Rectal smooth muscle tissue (tissue), 1 donor: Measurements from ENCODE around the gene CASP3.
"Not testable (repeated sequence)": the region's sequence is repeated elsewhere in the genome, so short reads cannot be mapped to it uniquely, and the experiment has no call there.

ENCODE experiments used
- H3K27ac ChIP-seq: one replicate; pipeline ENCODE4 v1.7.0; 2013; ENCODE audit warnings: low read depth, low read length, inconsistent platforms
- H3K27me3 ChIP-seq: one replicate; pipeline ENCODE4 v1.7.0; 2013; ENCODE audit warnings: low read length; ENCODE audit not compliant: control insufficient read depth, insufficient read depth
- H3K36me3 ChIP-seq: one replicate; pipeline ENCODE4 v1.7.0; 2013; ENCODE audit warnings: low read length; ENCODE audit not compliant: control insufficient read depth, insufficient read depth
- H3K4me1 ChIP-seq: one replicate; pipeline ENCODE4 v1.7.0; 2013; ENCODE audit warnings: low read length; ENCODE audit not compliant: control insufficient read depth, insufficient read depth
- H3K4me3 ChIP-seq: one replicate; pipeline ENCODE4 v1.7.0; 2013; ENCODE audit warnings: low read length
- H3K9ac ChIP-seq: one replicate; pipeline ENCODE4 v1.7.0; 2013; ENCODE audit warnings: low read length

The CASP3 gene

GRCh38 chr4:184644553-184645307, 4.5 kb downstream of the CASP3 start:
- Histone ChIP-seq H3K36me3 (peaks cover 7% of the 10 kb centered on the region), H3K27me3 (no peaks in the 10 kb centered on the region), H3K9ac (no peak overlapping the region), H3K4me1 (peaks cover 14% of the 10 kb centered on the region), H3K27ac (no peak overlapping the region), H3K4me3 (no peak overlapping the region)

- Histone ChIP-seq H3K4me3 (no peak overlapping the region), H3K4me1 (peaks cover 14% of the 10 kb centered on the region), H3K27me3 (no peaks in the 10 kb centered on the region), H3K9ac (no peak overlapping the region), H3K36me3 (peaks cover 7% of the 10 kb centered on the region), H3K27ac (no peak overlapping the region)
These were observed 5.5 kb downstream of the CASP3 start for GRCh38 chr4:184643731-184644130.

- H3K9ac ChIP-seq, result no peak overlapping the region
- no peaks in the 10 kb centered on the region for H3K27me3 ChIP-seq
- no peak overlapping the region for H3K27ac ChIP-seq
- peaks cover 16% of the 10 kb centered on the region for H3K36me3 ChIP-seq
- no peak overlapping the region for H3K4me3 ChIP-seq
- H3K4me1 ChIP-seq, result peaks cover 4% of the 10 kb centered on the region
These were observed 7.8 kb downstream of the CASP3 start for GRCh38 chr4:184641451-184641850.

- no peak overlapping the region for H3K9ac ChIP-seq
- no peak overlapping the region for H3K4me3 ChIP-seq
- H3K4me1 ChIP-seq, result peaks cover 4% of the 10 kb centered on the region
- peaks cover 20% of the 10 kb centered on the region for H3K36me3 ChIP-seq
- H3K27ac ChIP-seq, result no peak overlapping the region
- no peaks in the 10 kb centered on the region for H3K27me3 ChIP-seq
These were observed 8.2 kb downstream of the CASP3 start for GRCh38 chr4:184641022-184641421.

GRCh38 chr4:184636897-184637296, 12.3 kb downstream of the CASP3 start:
- H3K4me1 ChIP-seq, result peaks cover 2% of the 10 kb centered on the region
- H3K36me3 ChIP-seq, result peaks cover 18% of the 10 kb centered on the region
- H3K27ac ChIP-seq, result no peak overlapping the region
- H3K9ac ChIP-seq, result no peak overlapping the region
- no peak overlapping the region for H3K4me3 ChIP-seq
- no peaks in the 10 kb centered on the region for H3K27me3 ChIP-seq

- no peaks in the 10 kb centered on the region for H3K27me3 ChIP-seq
- no peak overlapping the region for H3K9ac ChIP-seq
- H3K36me3 ChIP-seq, result peaks cover 18% of the 10 kb centered on the region
- peaks cover 2% of the 10 kb centered on the region for H3K4me1 ChIP-seq
- H3K27ac ChIP-seq, result no peak overlapping the region
- H3K4me3 ChIP-seq, result no peak overlapping the region
These were observed 13.1 kb downstream of the CASP3 start for GRCh38 chr4:184636144-184636543.

GRCh38 chr4:184635381-184635780, 13.9 kb downstream of the CASP3 start:
- peaks cover 2% of the 10 kb centered on the region for H3K4me1 ChIP-seq
- H3K27me3 ChIP-seq, result no peaks in the 10 kb centered on the region
- no peak overlapping the region for H3K27ac ChIP-seq
- peaks cover 22% of the 10 kb centered on the region for H3K36me3 ChIP-seq
- H3K4me3 ChIP-seq, result no peak overlapping the region
- H3K9ac ChIP-seq, result no peak overlapping the region

GRCh38 chr4:184632842-184633241, 16.4 kb downstream of the CASP3 start:
- Histone ChIP-seq H3K9ac (no peak overlapping the region), H3K27me3 (no peaks in the 10 kb centered on the region), H3K27ac (no peak overlapping the region), H3K4me1 (no peaks in the 10 kb centered on the region), H3K36me3 (peaks cover 22% of the 10 kb centered on the region), H3K4me3 (no peak overlapping the region)

GRCh38 chr4:184628103-184628502, 21.1 kb downstream of the CASP3 start:
- Histone ChIP-seq H3K27me3 (no peaks in the 10 kb centered on the region), H3K4me3 (no peak overlapping the region), H3K27ac (no peak overlapping the region), H3K36me3 (peaks cover 13% of the 10 kb centered on the region), H3K4me1 (no peaks in the 10 kb centered on the region), H3K9ac (no peak overlapping the region)

GRCh38 chr4:184625783-184626596, 23.3 kb downstream of the CASP3 start:
- H3K4me3 ChIP-seq, H3K27ac ChIP-seq, H3K9ac ChIP-seq, H3K27me3 ChIP-seq, H3K4me1 ChIP-seq: not testable (repeated sequence)
- H3K36me3 ChIP-seq, result peaks cover 13% of the 10 kb centered on the region

GRCh38 chr4:184624972-184625554, 24.2 kb downstream of the CASP3 start:
- Histone ChIP-seq H3K4me1 (no peaks in the 10 kb centered on the region), H3K9ac (no peak overlapping the region), H3K27ac (no peak overlapping the region), H3K36me3 (peaks cover 6% of the 10 kb centered on the region), H3K27me3 (no peaks in the 10 kb centered on the region), H3K4me3 (no peak overlapping the region)

- not testable (repeated sequence) for H3K4me3 ChIP-seq, H3K4me1 ChIP-seq, H3K9ac ChIP-seq, H3K27ac ChIP-seq, H3K27me3 ChIP-seq, H3K36me3 ChIP-seq
These were observed 24.7 kb downstream of the CASP3 start for GRCh38 chr4:184624504-184624903.
